AG04449 (cell line): ENCODE results near the gene PIGL.

ENCODE experiments used
- CTCF ChIA-PET: fragments of 350-600 bp; formaldehyde crosslinking; extraction: SDS; loops from one replicate; lab custom pipeline; 2021; ENCODE audit warnings: antibody characterized with exemption; lab: Yijun Ruan, JAX
- POLR2A ChIA-PET: fragments of 400-600, 350-600 bp; formaldehyde crosslinking; extraction: SDS; loops from one replicate; lab custom pipeline; 2020; ENCODE audit warnings: antibody characterized with exemption, inconsistent platforms; lab: Yijun Ruan, JAX
- DNase-seq: peaks from one replicate; pipeline ENCODE4 v3.0.0-alpha.2; 2010; ENCODE audit warnings: low read depth, low spot score
- H3K4me3 ChIP-seq: 2 replicates; pipeline ENCODE4 v1.5.1; 2011; ENCODE audit warnings: low read depth, mild to moderate bottlenecking, control low read depth, low read length
- TF ChIP-seq, protein P1 (sequence below): IDR thresholded peaks from one replicate; pipeline ENCODE4 v1.5.1; 2011; ENCODE audit warnings: mild to moderate bottlenecking, moderate library complexity, low read length, control low read depth, inconsistent platforms; ENCODE audit not compliant: insufficient read depth; ENCODE audit errors: missing control alignments

Gene PIGL

DNA sequence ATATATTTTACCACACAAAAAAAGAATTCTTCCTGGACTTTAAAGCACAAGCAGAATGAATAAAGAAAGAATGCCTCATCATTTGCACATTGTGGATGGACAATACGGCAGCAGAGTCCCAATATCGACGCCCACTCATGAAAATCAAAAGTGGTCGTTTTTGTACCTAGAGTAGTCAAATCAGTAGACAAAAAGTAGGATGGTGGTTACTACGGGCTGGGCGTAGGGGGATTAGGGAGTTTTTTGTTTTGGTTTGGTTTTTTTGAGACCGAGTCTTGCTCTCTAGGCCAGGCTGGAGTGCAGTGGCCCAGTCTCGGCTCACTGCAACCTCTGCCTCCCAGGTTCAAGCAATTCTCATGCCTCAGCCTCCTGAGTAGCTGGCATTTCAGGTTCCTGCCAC is 144.9 kb downstream of the PIGL start:
- no peak for DNase-seq
- ChIA-PET CTCF (interaction anchor here (3.0 to 5.8 kb wide), 4 partner anchors 10 to 159 kb away, joined by 14 to 141 read pairs (median 120); partner anchors contain the start of genes CENPV and UBB), POLR2A (no interaction called here)
- TF ChIP-seq, protein P1, sequence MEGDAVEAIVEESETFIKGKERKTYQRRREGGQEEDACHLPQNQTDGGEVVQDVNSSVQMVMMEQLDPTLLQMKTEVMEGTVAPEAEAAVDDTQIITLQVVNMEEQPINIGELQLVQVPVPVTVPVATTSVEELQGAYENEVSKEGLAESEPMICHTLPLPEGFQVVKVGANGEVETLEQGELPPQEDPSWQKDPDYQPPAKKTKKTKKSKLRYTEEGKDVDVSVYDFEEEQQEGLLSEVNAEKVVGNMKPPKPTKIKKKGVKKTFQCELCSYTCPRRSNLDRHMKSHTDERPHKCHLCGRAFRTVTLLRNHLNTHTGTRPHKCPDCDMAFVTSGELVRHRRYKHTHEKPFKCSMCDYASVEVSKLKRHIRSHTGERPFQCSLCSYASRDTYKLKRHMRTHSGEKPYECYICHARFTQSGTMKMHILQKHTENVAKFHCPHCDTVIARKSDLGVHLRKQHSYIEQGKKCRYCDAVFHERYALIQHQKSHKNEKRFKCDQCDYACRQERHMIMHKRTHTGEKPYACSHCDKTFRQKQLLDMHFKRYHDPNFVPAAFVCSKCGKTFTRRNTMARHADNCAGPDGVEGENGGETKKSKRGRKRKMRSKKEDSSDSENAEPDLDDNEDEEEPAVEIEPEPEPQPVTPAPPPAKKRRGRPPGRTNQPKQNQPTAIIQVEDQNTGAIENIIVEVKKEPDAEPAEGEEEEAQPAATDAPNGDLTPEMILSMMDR: no peak
- no peak overlapping the region for H3K4me3 ChIP-seq

DNA sequence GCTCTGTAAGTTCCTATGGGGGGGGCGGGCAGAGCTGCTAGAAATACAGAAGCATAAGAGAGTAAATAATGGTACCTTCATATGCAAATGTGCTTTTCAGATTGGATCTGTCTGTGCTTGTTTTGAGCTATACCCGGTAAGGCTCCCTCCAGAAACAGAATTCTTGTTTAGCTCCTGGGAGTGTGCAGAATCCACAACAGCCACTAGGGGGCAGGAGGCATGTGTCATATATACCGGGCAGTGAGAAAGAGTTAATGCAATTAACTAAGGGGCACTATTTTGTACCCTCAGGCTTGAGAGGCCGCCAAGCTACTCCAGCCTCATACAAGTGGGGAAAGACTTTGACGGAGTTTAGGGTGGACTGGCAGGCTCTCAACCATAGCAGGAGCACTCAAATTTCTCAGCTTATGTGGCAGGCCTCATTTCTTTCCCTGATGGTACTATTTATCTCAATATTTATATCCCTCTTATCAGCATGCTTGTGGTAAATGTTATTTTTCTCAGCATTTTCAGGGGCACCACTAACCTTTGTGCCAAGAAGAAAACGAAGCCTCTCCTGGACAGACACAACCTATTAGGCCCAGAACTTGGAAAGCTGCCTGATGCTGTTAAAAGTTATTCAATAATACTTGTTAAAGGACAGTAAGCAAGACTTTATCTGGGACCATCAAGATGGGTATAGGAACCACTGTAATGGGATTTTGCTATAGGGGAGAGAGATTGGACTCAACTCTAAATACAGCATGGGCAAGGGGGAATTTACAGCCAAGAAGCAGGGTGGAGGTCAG is 146.9 kb downstream of the PIGL start:
- H3K4me3 ChIP-seq: no peak overlapping the region
- no peak for DNase-seq
- ChIA-PET POLR2A (interaction anchor here (0.6 to 1.6 kb wide), 4 partner anchors 11 to 75 kb away, joined by 3 to 13 read pairs (median 4); partner anchors contain the start of genes CENPV and UBB), CTCF (interaction anchor here (0.6 to 5.8 kb wide), 52 partner anchors 7 to 225 kb away, joined by 3 to 141 read pairs (median 4); partner anchors contain the start of genes CENPV, NCOR1, TRPV2 and UBB)
- TF ChIP-seq, protein P1: peak; percentile 79

DNA sequence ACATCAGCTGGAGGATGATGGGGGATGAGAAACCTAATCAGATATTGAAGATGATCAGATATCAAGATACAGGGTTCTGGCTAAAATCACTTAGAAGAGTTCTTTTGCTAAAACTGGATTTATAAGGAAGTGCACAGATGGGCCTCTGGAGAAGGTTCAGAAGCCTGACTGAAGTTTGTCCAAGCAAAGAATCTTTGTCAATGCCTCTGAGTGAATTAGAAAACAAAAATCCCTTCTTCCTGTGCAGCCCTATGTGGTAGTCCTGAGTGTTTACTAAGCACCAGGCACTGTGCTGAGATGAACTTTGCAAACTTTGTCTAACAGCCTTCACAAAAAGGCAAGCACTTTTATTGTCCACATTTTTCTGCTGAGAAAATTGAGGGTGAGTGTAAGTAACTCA is 147.6 kb downstream of the PIGL start:
- ChIA-PET POLR2A (interaction anchor here (1.0 to 1.6 kb wide), 3 partner anchors 16 to 74 kb away, joined by 6 to 13 read pairs (median 6); partner anchors contain the start of gene UBB), CTCF (interaction anchor here (0.7 to 5.8 kb wide), 29 partner anchors 7 to 214 kb away, joined by 3 to 141 read pairs (median 5); partner anchors contain the start of genes CENPV, NCOR1, TRPV2 and UBB)
- no peak overlapping the region for H3K4me3 ChIP-seq
- TF ChIP-seq, protein P1: no peak
- DNase-seq: no peak

DNA sequence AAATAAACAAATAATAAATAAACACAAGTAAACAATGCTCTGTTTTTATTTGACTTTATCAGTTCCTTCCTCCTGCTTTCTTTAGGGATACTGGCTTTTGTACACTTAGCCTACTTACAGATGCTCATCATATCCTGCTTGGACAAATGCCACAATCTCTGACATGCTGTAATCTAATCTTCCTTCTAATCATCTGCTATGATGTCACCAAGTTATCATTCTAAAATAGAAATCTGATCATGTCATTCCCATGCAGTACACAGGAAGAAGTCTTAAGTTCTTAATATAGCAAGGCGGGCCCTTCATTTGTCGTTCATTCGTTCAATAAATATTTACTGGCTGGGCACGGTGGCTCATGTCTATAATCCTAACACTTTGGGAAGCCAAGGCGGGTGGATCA is 154.7 kb downstream of the PIGL start:
- TF ChIP-seq, protein P1: no peak
- H3K4me3 ChIP-seq: no peak overlapping the region
- DNase-seq: peak; percentile 45
- ChIA-PET POLR2A (no interaction called here), CTCF (interaction anchor here (9.9 kb wide), 1 partner anchor 7 kb away, joined by 134 read pairs; no protein-coding TSS in a partner anchor)

DNA sequence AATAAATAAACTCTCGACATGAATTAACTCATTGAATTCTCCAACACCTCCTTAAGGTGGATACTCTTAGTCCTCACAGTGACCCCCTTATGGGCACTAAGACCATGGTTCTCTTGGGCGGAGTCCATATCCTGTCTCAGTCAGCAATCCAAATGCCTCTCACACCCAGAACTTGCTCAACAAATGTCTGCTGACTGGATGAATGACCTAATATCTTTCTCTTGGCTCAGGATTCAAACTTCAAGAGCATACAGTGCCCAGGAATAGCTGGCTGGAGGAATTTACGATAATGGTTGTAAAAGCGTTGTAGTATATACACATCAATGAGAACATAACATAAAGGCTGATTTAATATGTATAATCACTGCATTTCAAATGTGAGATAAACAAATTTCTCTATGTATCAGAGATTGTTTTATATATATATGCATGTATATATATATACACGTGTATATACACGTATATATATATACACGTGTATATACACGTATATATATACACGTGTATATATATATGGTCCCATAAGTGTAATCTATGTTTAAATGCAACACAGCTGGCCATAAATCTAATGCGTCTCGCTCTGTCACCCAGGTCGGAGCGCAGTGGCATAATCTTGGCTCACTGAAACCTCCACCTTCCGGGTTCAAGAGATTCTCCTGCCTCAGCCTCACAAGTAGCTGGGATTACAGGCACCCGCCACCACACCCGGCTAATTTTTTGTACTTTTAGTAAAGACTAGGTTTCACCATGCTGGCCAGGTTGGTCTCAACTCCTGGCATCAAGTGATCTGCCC is 157.3 kb downstream of the PIGL start:
- ChIA-PET POLR2A (interaction anchor here (0.7 kb wide), 1 partner anchor 23 kb away, joined by 3 read pairs; no protein-coding TSS in a partner anchor), CTCF (interaction anchor here (1.2 to 9.9 kb wide), 5 partner anchors 9 to 148 kb away, joined by 3 to 134 read pairs (median 6); partner anchors contain the start of gene CENPV)
- no peak overlapping the region for H3K4me3 ChIP-seq
- DNase-seq: peak; percentile 33
- TF ChIP-seq, protein P1: no peak
